Osteocyte (in vitro differentiated cells): ENCODE measurements around the gene GLRA2. TPM values are rescaled to one million over a fixed set of nuclear protein-coding genes. Genes with fewer than 3 reads are reported as not detected.
"Not testable (repeated sequence)": the region's sequence is repeated elsewhere in the genome, so short reads cannot be mapped to it uniquely, and the experiment has no call there.

Experiments used
- DNase-seq: peaks from one replicate; pipeline ENCODE4 v3.0.0; 2021; ENCODE audit warnings: mixed read lengths; ENCODE audit not compliant: unreplicated experiment; ENCODE audit errors: extremely low spot score
- H3K27ac Mint-ChIP-seq: one replicate; pipeline ENCODE4 v1.8.0; 2021; ENCODE audit warnings: mild to moderate bottlenecking, mixed read lengths; ENCODE audit not compliant: unreplicated experiment
- H3K27me3 Mint-ChIP-seq: one replicate; pipeline ENCODE4 v1.8.0; 2021; ENCODE audit warnings: mixed read lengths; ENCODE audit not compliant: unreplicated experiment
- H3K36me3 Mint-ChIP-seq: one replicate; pipeline ENCODE4 v1.8.0; 2021; ENCODE audit warnings: mixed read lengths; ENCODE audit not compliant: unreplicated experiment
- H3K4me1 Mint-ChIP-seq: one replicate; pipeline ENCODE4 v1.8.0; 2021; ENCODE audit warnings: mixed read lengths; ENCODE audit not compliant: unreplicated experiment
- H3K4me3 Mint-ChIP-seq: one replicate; pipeline ENCODE4 v1.8.0; 2021; ENCODE audit warnings: mild to moderate bottlenecking, moderate library complexity, mixed read lengths; ENCODE audit not compliant: unreplicated experiment
- H3K9me3 Mint-ChIP-seq: one replicate; pipeline ENCODE4 v1.8.0; 2021; ENCODE audit warnings: mixed read lengths; ENCODE audit not compliant: unreplicated experiment
- CTCF ChIP-seq: fragments of 200-600 bp; sonication (generic); IDR thresholded peaks from 2 replicates; pipeline ENCODE4 v1.5.0; 2021; ENCODE audit warnings: antibody characterized with exemption, mild to moderate bottlenecking, moderate library complexity
- total RNA-seq: library from RNA; stranded (reverse); gene quantifications from 2 replicates; pipeline ENCODE4 v1.2.1, GENCODE V29; 2021

GLRA2 gene
- total RNA-seq, 1 donor from 2014 or later, result not detected

GRCh38 chrX:14590693-14591424 is 61.5 kb downstream of the GLRA2 start:
- H3K4me3 Mint-ChIP-seq, result no peak overlapping the region
- no peaks in the 10 kb centered on the region for H3K27me3 Mint-ChIP-seq
- no peak overlapping the region for H3K27ac Mint-ChIP-seq
- H3K4me1 Mint-ChIP-seq, result no peaks in the 10 kb centered on the region
- DNase-seq, result no peak
- H3K36me3 Mint-ChIP-seq, result no peaks in the 10 kb centered on the region
- no peak for TF ChIP-seq CTCF
- peaks cover 43% of the 10 kb centered on the region for H3K9me3 Mint-ChIP-seq

GRCh38 chrX:14591976-14592375 is 62.6 kb downstream of the GLRA2 start:
- peaks cover 43% of the 10 kb centered on the region for H3K9me3 Mint-ChIP-seq
- H3K4me3 Mint-ChIP-seq, result no peak overlapping the region
- H3K36me3 Mint-ChIP-seq, result no peaks in the 10 kb centered on the region
- no peaks in the 10 kb centered on the region for H3K4me1 Mint-ChIP-seq
- no peak for TF ChIP-seq CTCF
- H3K27me3 Mint-ChIP-seq, result no peaks in the 10 kb centered on the region
- no peak overlapping the region for H3K27ac Mint-ChIP-seq
- no peak for DNase-seq

- no peaks in the 10 kb centered on the region for H3K27me3 Mint-ChIP-seq
- H3K36me3 Mint-ChIP-seq, result no peaks in the 10 kb centered on the region
- TF ChIP-seq CTCF, result no peak
- H3K4me3 Mint-ChIP-seq, result no peak overlapping the region
- peaks cover 32% of the 10 kb centered on the region for H3K9me3 Mint-ChIP-seq
- H3K4me1 Mint-ChIP-seq, result no peaks in the 10 kb centered on the region
- no peak overlapping the region for H3K27ac Mint-ChIP-seq
- no peak for DNase-seq
These were observed 65.2 kb downstream of the GLRA2 start for GRCh38 chrX:14594521-14594920.

GRCh38 chrX:14598330-14598729 is 69.0 kb downstream of the GLRA2 start:
- Mint-ChIP-seq H3K9me3 (peaks cover 21% of the 10 kb centered on the region), H3K4me3 (no peak overlapping the region), H3K4me1 (no peaks in the 10 kb centered on the region), H3K36me3 (no peaks in the 10 kb centered on the region), H3K27ac (no peak overlapping the region), H3K27me3 (no peaks in the 10 kb centered on the region)
- no peak for DNase-seq
- no peak for TF ChIP-seq CTCF

- Mint-ChIP-seq H3K27me3 (no peaks in the 10 kb centered on the region), H3K4me1 (no peaks in the 10 kb centered on the region), H3K4me3 (no peak overlapping the region), H3K27ac (no peak overlapping the region), H3K36me3 (no peaks in the 10 kb centered on the region), H3K9me3 (peaks cover 17% of the 10 kb centered on the region)
- TF ChIP-seq CTCF, result no peak
- no peak for DNase-seq
These were observed 78.2 kb downstream of the GLRA2 start for GRCh38 chrX:14607446-14607985.

- H3K9me3 Mint-ChIP-seq, result peaks cover 17% of the 10 kb centered on the region
- H3K4me1 Mint-ChIP-seq, H3K4me3 Mint-ChIP-seq: not testable (repeated sequence)
These were observed 83.1 kb downstream of the GLRA2 start for GRCh38 chrX:14612450-14612849.

More at GRCh38 chrX:14612450-14612849, 83.1 kb downstream of the GLRA2 start:
- H3K36me3 Mint-ChIP-seq, DNase-seq, H3K27me3 Mint-ChIP-seq, H3K27ac Mint-ChIP-seq: not testable (repeated sequence)
